HCT116 (cell line): ENCODE measurements around the gene PHC1. TPM values are rescaled to one million over a fixed set of nuclear protein-coding genes. Genes with fewer than 3 reads are reported as not detected.

Source experiments
- ATAC-seq: fragments of 200-7000 bp; cut with Tn5 transposase; 2 replicates; pipeline ENCODE4 v1.9.1; 2020; ENCODE audit warnings: mild to moderate bottlenecking, moderate library complexity
- BruUV-seq: library from RNA; stranded (reverse); fragments of 400-500 nt; replicated peaks from 2 replicates; lab custom pipeline; 2021; lab: Mats Ljungman, UMichigan
- CTCF ChIA-PET: fragments of 300-600 bp; sonication (Branson Sonifier 250); formaldehyde crosslinking; loops from one replicate; lab custom pipeline; 2021; ENCODE audit warnings: antibody characterized with exemption; lab: Charles Lee
- POLR2A ChIA-PET: fragments of 300-600, 350-600 bp; sonication (Branson Sonifier 250); formaldehyde crosslinking; loops from one replicate; lab custom pipeline; 2021; ENCODE audit warnings: antibody characterized with exemption; lab: Charles Lee
- RAD21 ChIA-PET, 2 experiments: fragments of 300-600 bp; sonication (Branson Sonifier 250); formaldehyde crosslinking; loops; one replicate each; lab custom pipeline; 2023; ENCODE audit warnings: low total read pairs in 2 of 2; ENCODE audit not compliant: uncharacterized antibody in 2 of 2, unreplicated experiment in 2 of 2, low non-redundant PET in 1 of 2; lab: Charles Lee
- DNase-seq: peaks from one replicate; pipeline ENCODE4 v3.0.0-alpha.2; 2010; ENCODE audit warnings: low read depth, low spot score
- H2AFZ ChIP-seq: fragments of 200-600 bp; shearing (Covaris generic), sonication (generic); 2 replicates; pipeline ENCODE4 v1.6.1; 2017; ENCODE audit warnings: low read depth, mixed run types, mixed read lengths, antibody characterized with exemption, low read length; ENCODE audit not compliant: poor library complexity, severe bottlenecking
- H3K27ac ChIP-seq: 2 replicates; pipeline ENCODE4 v1.5.1; 2012; ENCODE audit warnings: low read depth, low read length
- H3K27me3 ChIP-seq: fragments of 200-600 bp; sonication (generic); 2 replicates; pipeline ENCODE4 v1.6.1; 2016; ENCODE audit warnings: mixed run types, low read length, mixed read lengths; ENCODE audit not compliant: insufficient read depth
- H3K36me3 ChIP-seq, 2 experiments: fragments of 200-500 bp in 1 of 2; fragments of 200-600 bp in 1 of 2; sonication (Bioruptor generic) in 1 of 2; sonication (generic) in 1 of 2; 2 replicates each; pipeline versions ENCODE4 v1.5.1 to v1.6.1; 2014 to 2016; ENCODE audit warnings: low read length in 2 of 2, inconsistent platforms in 1 of 2, mixed read lengths in 1 of 2, mixed run types in 1 of 2; ENCODE audit not compliant: insufficient read depth in 2 of 2, control insufficient read depth in 1 of 2
- H3K4me1 ChIP-seq, 2 experiments: fragments of 200-600 bp in 1 of 2; sonication (generic) in 1 of 2; 2 replicates each; pipeline versions ENCODE4 v1.5.1 to v1.6.1; 2012 to 2017; ENCODE audit warnings: low read length in 2 of 2, inconsistent platforms in 1 of 2, mild to moderate bottlenecking in 1 of 2, mixed read lengths in 1 of 2, mixed run types in 1 of 2, moderate library complexity in 1 of 2; ENCODE audit not compliant: insufficient read depth in 2 of 2, control insufficient read depth in 1 of 2
- H3K4me2 ChIP-seq: fragments of 200-600 bp; sonication (generic); 2 replicates; pipeline ENCODE4 v1.6.1; 2017; ENCODE audit warnings: mixed run types, low read length, mixed read lengths
- H3K4me3 ChIP-seq, 2 experiments: fragments of 200-600 bp in 1 of 2; sonication (generic) in 1 of 2; replicated peaks in 1 of 2; 2 replicates each; pipeline ENCODE4 v1.5.1; 2011 to 2016; ENCODE audit warnings: low read length in 2 of 2, control low read depth in 1 of 2, low read depth in 1 of 2, mild to moderate bottlenecking in 1 of 2, mixed read lengths in 1 of 2, mixed run types in 1 of 2
- H3K79me2 ChIP-seq: fragments of 200-600 bp; sonication (generic); 2 replicates; pipeline ENCODE4 v1.6.1; 2017; ENCODE audit warnings: mild to moderate bottlenecking, mixed run types, low read length, moderate library complexity, mixed read lengths; ENCODE audit not compliant: insufficient read depth
- H3K9ac ChIP-seq: fragments of 200-600 bp; sonication (generic); 2 replicates; pipeline ENCODE4 v1.6.1; 2016; ENCODE audit warnings: low read length, mixed read lengths
- H3K9me2 ChIP-seq: fragments of 200-600 bp; sonication (generic), shearing (Covaris generic); 2 replicates; pipeline ENCODE4 v1.6.1; 2017; ENCODE audit warnings: mixed run types, mild to moderate bottlenecking, moderate library complexity; ENCODE audit not compliant: insufficient read depth
- H3K9me3 ChIP-seq, 2 experiments: fragments of 200-500 bp in 1 of 2; fragments of 200-600 bp in 1 of 2; sonication (Bioruptor generic) in 1 of 2; sonication (generic) in 1 of 2; 2 replicates each; pipeline ENCODE4 v1.6.1; 2014 to 2017; ENCODE audit warnings: low read length in 2 of 2, mixed read lengths in 2 of 2, inconsistent platforms in 1 of 2, low read depth in 1 of 2, mild to moderate bottlenecking in 1 of 2, mixed run types in 1 of 2, moderate library complexity in 1 of 2; ENCODE audit not compliant: control insufficient read depth in 1 of 2, insufficient read depth in 1 of 2
- H4K20me1 ChIP-seq: fragments of 200-600 bp; sonication (generic), shearing (Covaris generic); 2 replicates; pipeline ENCODE4 v1.6.1; 2017; ENCODE audit warnings: mixed run types, mild to moderate bottlenecking, moderate library complexity; ENCODE audit not compliant: insufficient read depth
- CBX3 ChIP-seq: IDR thresholded peaks from 2 replicates; pipeline ENCODE4 v1.6.1; 2012; ENCODE audit warnings: low read depth
- ELF1 ChIP-seq: IDR thresholded peaks from 2 replicates; pipeline ENCODE4 v1.6.1; 2012; ENCODE audit warnings: low read depth, borderline replicate concordance
- FOSL1 ChIP-seq: IDR thresholded peaks from 2 replicates; pipeline ENCODE4 v1.6.1; 2012; ENCODE audit warnings: low read depth
- JUND ChIP-seq: IDR thresholded peaks from 2 replicates; pipeline ENCODE4 v1.6.1; 2012
- REST ChIP-seq: IDR thresholded peaks from 2 replicates; pipeline ENCODE4 v1.6.1; 2012; ENCODE audit warnings: low read depth
- ZFX ChIP-seq: fragments of 450-650 bp; IDR thresholded peaks from 2 replicates; pipeline ENCODE4 v1.6.1; 2017
- intact Hi-C: fragments of 100-400 bp; cut with micrococcal nuclease; formaldehyde crosslinking; loops from 2 replicates; pipeline ENCODE4 v1.10.0; 2022
- total RNA-seq: library from RNA; stranded (reverse); gene quantifications from one replicate; pipeline ENCODE4 v1.2.1, GENCODE V29; 2021; ENCODE audit not compliant: unreplicated experiment
- TF ChIP-seq, protein P1 (sequence below): IDR thresholded peaks from 2 replicates; pipeline ENCODE4 v1.6.1; 2012
- TF ChIP-seq, protein P2 (sequence below), 3 experiments: fragments of 200-600 bp in 1 of 3; sonication (generic) in 1 of 3; IDR thresholded peaks in 2 of 3; conservative IDR thresholded peaks in 1 of 3; 2 replicates each; pipeline ENCODE4 v1.5.1; 2012 to 2017; ENCODE audit warnings: low read depth in 2 of 3, low read length in 2 of 3, antibody characterized with exemption in 1 of 3, borderline replicate concordance in 1 of 3, control low read depth in 1 of 3, mild to moderate bottlenecking in 1 of 3, mixed read lengths in 1 of 3, mixed run types in 1 of 3, moderate library complexity in 1 of 3; ENCODE audit not compliant: insufficient read depth in 1 of 3

The PHC1 gene
- total RNA-seq, 1 experiment from 2014 or later: 22.8 TPM

- Histone ChIP-seq H3K9me2 (no peaks in the 10 kb centered on the region), H4K20me1 (no peaks in the 10 kb centered on the region), H3K27me3 (no peaks in the 10 kb centered on the region), H3K4me3 (no peak overlapping the region), H3K79me2 (no peaks in the 10 kb centered on the region), H2AFZ (no peak overlapping the region), H3K9ac (no peak overlapping the region), H3K27ac (no peak overlapping the region), H3K36me3 (no peaks in the 10 kb centered on the region), H3K9me3 (no peaks in the 10 kb centered on the region), H3K4me1 (peaks cover 14 to 27% of the 10 kb centered on the region in 2 experiments; a peak in 3 of 4 replicates), H3K4me2 (peak overlapping the region; percentile 90; the same call in 1 of the 2 replicates)
- TF ChIP-seq ZFX: no peak
- TF ChIP-seq REST: no peak
- TF ChIP-seq, protein P1, sequence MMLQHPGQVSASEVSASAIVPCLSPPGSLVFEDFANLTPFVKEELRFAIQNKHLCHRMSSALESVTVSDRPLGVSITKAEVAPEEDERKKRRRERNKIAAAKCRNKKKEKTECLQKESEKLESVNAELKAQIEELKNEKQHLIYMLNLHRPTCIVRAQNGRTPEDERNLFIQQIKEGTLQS: no peak
- no peak for TF ChIP-seq ELF1
- TF ChIP-seq CBX3: no peak
- TF ChIP-seq JUND: no peak
- TF ChIP-seq, protein P2, sequence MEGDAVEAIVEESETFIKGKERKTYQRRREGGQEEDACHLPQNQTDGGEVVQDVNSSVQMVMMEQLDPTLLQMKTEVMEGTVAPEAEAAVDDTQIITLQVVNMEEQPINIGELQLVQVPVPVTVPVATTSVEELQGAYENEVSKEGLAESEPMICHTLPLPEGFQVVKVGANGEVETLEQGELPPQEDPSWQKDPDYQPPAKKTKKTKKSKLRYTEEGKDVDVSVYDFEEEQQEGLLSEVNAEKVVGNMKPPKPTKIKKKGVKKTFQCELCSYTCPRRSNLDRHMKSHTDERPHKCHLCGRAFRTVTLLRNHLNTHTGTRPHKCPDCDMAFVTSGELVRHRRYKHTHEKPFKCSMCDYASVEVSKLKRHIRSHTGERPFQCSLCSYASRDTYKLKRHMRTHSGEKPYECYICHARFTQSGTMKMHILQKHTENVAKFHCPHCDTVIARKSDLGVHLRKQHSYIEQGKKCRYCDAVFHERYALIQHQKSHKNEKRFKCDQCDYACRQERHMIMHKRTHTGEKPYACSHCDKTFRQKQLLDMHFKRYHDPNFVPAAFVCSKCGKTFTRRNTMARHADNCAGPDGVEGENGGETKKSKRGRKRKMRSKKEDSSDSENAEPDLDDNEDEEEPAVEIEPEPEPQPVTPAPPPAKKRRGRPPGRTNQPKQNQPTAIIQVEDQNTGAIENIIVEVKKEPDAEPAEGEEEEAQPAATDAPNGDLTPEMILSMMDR (IDR thresholded peaks at IDR 0.05 in 2 of 3, conservative IDR thresholded peaks at IDR 0.05 in 1 of 3; ENCODE audit: borderline replicate concordance in 1 of 3, insufficient read depth in 1 of 3, low read depth in 2 of 3, low read length in 2 of 3): peak in 2 of 3 experiments; percentile 23 to 37; a peak in 3 of 6 replicates
- no peak for TF ChIP-seq FOSL1
- no TSS peak for BruUV-seq
- intact Hi-C loops: loop anchor here (5.0 kb wide), 1 partner anchor 34 kb away; the partner anchor contains the start of gene M6PR
- RAD21 ChIA-PET: no interaction called here
- CTCF ChIA-PET: interaction anchor here (0.7 to 1.6 kb wide), 5 partner anchors 15 to 53 kb away, joined by 3 to 8 read pairs (median 4); partner anchors contain the start of gene M6PR
- ATAC-seq (no peak), DNase-seq (no peak)
- POLR2A ChIA-PET: no interaction called here
Measured at GRCh38 chr12:8912914-8913313, 1.4 kb upstream of the PHC1 start.
